ENCODE measurements around the gene SURF1. TPM values are rescaled to one million over a fixed set of nuclear protein-coding genes. Genes with fewer than 3 reads are reported as not detected.

SURF1 gene
- total and polyA plus RNA-seq, 9 of the 15 experiments (the other 6 are each of a cell fraction or from before 2014, with no cell fraction given): 16.1 to 31.3 (median 20.9) TPM

- TF ChIP-seq AFF4 (CRISPR knock-in tag; IDR thresholded peaks at IDR 0.05) (peak; percentile 88; the same call in 1 of the 2 replicates), MXI1 (IDR thresholded peaks at IDR 0.05; ENCODE audit: low read depth, low read length) (peak; percentile 60; the same call in 1 of the 2 replicates), ETV6 (IDR thresholded peaks at IDR 0.05; ENCODE audit: borderline replicate concordance in 1 of 2, low read depth in 2 of 2, low read length in 1 of 2) (no peak), ETV6 (CRISPR knock-in tag; IDR thresholded peaks at IDR 0.05; ENCODE audit: borderline replicate concordance) (no peak), ZNF140 (CRISPR knock-in tag; IDR thresholded peaks at IDR 0.05) (no peak), TBL1XR1 (IDR thresholded peaks at IDR 0.05; ENCODE audit: low read length in 2 of 2) (no peak), SFPQ (IDR thresholded peaks at IDR 0.05; ENCODE audit: low read depth, low read length) (no peak), SIRT6 (IDR thresholded peaks at IDR 0.05; ENCODE audit: low read depth, low read length) (no peak), ARID1B (IDR thresholded peaks at IDR 0.05) (peak; percentile 34; the same call in 1 of the 2 replicates), YBX1 (IDR thresholded peaks at IDR 0.05) (no peak), TBP (optimal IDR thresholded peaks at IDR 0.05; ENCODE audit: low read depth, low read length) (no peak), ZBTB17 (CRISPR knock-in tag; IDR thresholded peaks at IDR 0.05) (peak; percentile 86), VEZF1 (CRISPR knock-in tag; IDR thresholded peaks at IDR 0.05) (peak; percentile 68), ATF6 (CRISPR knock-in tag; IDR thresholded peaks at IDR 0.05) (peak; percentile 56; the same call in 1 of the 2 replicates), TAL1 (IDR thresholded peaks at IDR 0.05) (no peak), DACH1 (IDR thresholded peaks at IDR 0.05; ENCODE audit: partially characterized antibody) (no peak), ERF (CRISPR knock-in tag; IDR thresholded peaks at IDR 0.05) (peak; percentile 57)
Measured at GRCh38 chr9:133347985-133348717, 8.1 kb downstream of the SURF1 start, which contains the start of the genes MED22 and RPL7A (continued).
